Fibroblast of villous mesenchyme (primary cell): ENCODE results near the gene GRIK2. TPM values are rescaled to one million over a fixed set of nuclear protein-coding genes. Genes with fewer than 3 reads are reported as not detected.

Source experiments
- DNase-seq: peaks from one replicate; pipeline ENCODE4 v3.0.0-alpha.2; 2010; ENCODE audit warnings: low read depth
- H3K4me3 ChIP-seq: 2 replicates; pipeline ENCODE4 v1.5.1; 2011; ENCODE audit warnings: low read depth, mild to moderate bottlenecking, low read length
- total RNA-seq: library from RNA; depleted of rRNA; stranded (reverse); fragments of >200 nt; gene quantifications from 2 replicates; pipeline ENCODE4 v1.2.3, GENCODE V29; 2012
- TF ChIP-seq, protein P1 (sequence below): IDR thresholded peaks from 2 replicates; pipeline ENCODE4 v1.5.1; 2012; ENCODE audit warnings: low read depth, mild to moderate bottlenecking, low read length; ENCODE audit not compliant: insufficient read depth

Gene GRIK2
- total RNA-seq, 1 donor = 15.1 TPM

DNA sequence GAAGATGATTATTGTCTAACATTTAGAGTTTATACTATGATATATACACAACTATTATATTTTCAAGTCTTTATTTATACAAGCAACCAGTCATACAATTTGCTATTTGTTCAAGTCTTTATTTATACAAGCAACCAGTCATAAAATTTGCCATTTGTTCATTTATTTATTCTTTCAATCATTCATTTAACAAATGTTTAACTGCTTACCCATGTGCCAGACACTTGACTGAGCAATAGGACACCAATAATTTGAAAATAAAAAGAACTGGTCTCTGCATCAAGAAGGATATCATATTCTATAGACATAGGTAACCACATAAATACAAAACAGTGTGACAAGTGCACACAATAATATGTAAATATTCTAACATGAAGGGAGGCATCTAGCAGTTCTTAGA, 20.3 kb downstream of the GRIK2 start:
- TF ChIP-seq, protein P1, sequence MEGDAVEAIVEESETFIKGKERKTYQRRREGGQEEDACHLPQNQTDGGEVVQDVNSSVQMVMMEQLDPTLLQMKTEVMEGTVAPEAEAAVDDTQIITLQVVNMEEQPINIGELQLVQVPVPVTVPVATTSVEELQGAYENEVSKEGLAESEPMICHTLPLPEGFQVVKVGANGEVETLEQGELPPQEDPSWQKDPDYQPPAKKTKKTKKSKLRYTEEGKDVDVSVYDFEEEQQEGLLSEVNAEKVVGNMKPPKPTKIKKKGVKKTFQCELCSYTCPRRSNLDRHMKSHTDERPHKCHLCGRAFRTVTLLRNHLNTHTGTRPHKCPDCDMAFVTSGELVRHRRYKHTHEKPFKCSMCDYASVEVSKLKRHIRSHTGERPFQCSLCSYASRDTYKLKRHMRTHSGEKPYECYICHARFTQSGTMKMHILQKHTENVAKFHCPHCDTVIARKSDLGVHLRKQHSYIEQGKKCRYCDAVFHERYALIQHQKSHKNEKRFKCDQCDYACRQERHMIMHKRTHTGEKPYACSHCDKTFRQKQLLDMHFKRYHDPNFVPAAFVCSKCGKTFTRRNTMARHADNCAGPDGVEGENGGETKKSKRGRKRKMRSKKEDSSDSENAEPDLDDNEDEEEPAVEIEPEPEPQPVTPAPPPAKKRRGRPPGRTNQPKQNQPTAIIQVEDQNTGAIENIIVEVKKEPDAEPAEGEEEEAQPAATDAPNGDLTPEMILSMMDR = no peak
- DNase-seq = no peak
- no peak overlapping the region for H3K4me3 ChIP-seq

DNA sequence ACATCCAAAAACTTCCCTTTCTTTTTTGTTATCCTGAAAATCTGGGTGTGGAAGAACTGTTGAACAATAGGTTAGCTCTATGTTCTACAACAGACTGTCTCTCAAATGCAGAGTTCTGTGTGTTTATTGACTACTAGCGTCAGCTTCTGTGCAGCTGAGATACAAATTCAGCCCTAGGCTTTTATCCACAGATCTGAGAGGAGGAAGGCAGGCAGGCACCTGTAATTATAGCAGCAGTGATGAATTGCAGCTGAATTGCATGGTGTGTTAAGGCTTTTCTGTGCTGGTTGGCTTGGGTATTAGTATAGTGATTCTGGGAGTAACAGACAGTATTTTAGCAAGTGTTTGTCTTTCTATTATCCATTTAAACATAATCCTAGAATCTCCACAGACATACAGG, 24.4 kb downstream of the GRIK2 start:
- TF ChIP-seq, protein P1 = no peak
- no peak for DNase-seq
- no peak overlapping the region for H3K4me3 ChIP-seq

DNA sequence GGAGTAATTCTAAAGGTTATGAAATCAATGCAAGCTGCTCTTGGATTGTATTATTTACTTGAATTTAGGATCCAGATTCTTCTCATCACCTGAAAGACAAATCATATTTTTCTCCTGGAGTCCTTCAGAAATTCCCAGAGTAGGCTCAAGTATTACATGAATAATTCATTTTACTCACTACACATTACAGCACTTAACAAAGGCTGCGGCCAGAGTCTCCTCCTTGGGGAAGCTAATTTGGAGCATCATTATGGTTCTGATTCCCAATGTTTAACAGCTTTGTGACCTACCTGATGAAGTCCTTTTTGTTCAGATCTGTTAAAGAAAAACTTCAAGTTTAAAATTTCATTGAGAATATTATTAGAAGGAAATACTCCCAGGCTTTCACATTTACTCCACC, 28.7 kb downstream of the GRIK2 start:
- TF ChIP-seq, protein P1 = no peak
- no peak overlapping the region for H3K4me3 ChIP-seq
- no peak for DNase-seq

DNA sequence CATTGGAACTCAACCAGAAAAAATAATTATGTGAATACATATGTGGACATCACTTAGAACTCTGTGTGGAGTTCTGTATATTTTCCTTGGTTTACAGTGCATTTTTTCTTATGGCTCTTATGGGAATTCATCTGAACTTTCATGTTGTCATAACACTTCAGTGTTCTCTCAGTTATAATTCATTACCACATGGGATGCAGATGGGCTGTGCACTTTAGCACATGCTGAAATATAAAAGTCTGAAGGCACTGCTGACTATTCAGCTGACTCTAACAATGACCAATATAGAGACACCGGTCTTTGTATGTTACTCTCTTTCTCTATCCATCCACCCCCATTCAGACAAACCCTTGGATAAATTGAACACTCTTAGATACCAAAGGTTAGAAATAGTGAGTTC, 29.3 kb downstream of the GRIK2 start:
- TF ChIP-seq, protein P1 = no peak
- H3K4me3 ChIP-seq = no peak overlapping the region
- DNase-seq = no peak

DNA sequence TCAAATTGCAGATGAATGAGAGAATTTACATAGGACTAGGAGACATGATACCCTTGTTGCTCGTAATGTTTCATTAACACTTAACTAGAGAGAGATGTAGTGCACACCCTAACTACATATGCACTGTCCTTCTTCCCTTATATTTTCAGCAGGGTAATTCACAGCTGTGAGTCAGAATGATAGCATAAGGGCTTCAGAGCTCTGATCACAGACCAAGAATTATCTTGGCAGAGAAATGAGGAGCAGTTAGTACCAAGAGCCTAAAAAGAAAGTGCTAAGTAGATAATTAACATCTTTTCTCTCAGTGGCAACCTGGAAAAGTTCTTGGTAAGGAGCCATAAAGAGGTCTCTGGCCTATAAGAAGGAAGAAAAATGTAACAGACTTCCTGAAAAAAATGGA, 35.8 kb downstream of the GRIK2 start:
- no peak for DNase-seq
- H3K4me3 ChIP-seq = no peak overlapping the region
- TF ChIP-seq, protein P1 = no peak

DNA sequence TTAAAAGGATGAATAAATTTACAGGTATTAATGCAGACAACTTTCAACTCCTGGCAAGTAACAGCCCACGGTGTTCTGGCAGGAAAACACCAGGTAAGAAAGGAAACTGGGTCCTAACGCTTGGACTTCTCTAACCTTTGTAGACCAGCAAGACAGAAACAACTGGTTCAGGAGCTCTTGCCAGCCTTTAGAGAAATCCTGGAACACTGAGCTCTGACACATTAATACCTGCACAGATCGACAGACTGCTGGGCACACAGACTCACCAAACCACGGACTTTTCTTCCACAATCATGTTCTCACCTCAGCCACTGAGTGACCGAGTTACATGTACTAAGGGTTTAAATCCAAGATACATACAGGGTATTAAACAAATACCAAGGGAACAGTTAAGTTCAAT, 36.3 kb downstream of the GRIK2 start:
- H3K4me3 ChIP-seq = no peak overlapping the region
- TF ChIP-seq, protein P1 = no peak
- DNase-seq = no peak

DNA sequence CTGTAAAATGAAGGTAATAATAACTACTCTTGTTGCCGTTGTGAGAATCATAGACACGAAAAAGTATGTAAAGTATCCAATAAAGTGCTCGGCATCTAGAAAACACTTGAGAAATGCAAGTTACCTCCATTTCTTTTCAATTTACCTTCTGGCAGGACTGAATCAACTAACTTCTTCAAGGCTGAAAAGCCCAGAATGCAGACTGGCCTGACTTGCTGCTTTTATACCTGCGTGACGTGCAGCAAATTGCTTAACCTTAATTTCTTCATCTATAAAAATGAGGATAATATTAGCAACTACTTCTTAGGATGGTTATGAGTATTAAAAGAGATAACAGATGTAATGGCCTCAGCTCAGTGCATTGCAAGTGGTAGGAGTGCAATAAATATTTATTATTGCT, 39.6 kb downstream of the GRIK2 start:
- TF ChIP-seq, protein P1 = no peak
- no peak for DNase-seq
- no peak overlapping the region for H3K4me3 ChIP-seq
